Activated B cell treated with CpG ODN at 0.5 μM for 24 hours (primary cell): ENCODE measurements around the gene AMZ1. TPM values are rescaled to one million over a fixed set of nuclear protein-coding genes. Genes with fewer than 3 reads are reported as not detected.

Source experiments
- ATAC-seq: fragments of 200-7000 bp; cut with Tn5 transposase; one replicate; pipeline ENCODE4 v1.10.0; 2021; ENCODE audit warnings: low read depth, mild to moderate bottlenecking, moderate library complexity
- CTCF ChIA-PET: fragments of 350-600 bp; sonication (Branson Sonifier 250); formaldehyde crosslinking; loops from one replicate; lab custom pipeline; 2021; ENCODE audit warnings: antibody characterized with exemption; lab: Charles Lee
- POLR2A ChIA-PET: fragments of 350-600 bp; sonication (Branson Sonifier 250); formaldehyde crosslinking; loops from one replicate; lab custom pipeline; 2021; ENCODE audit warnings: antibody characterized with exemption; lab: Charles Lee
- DNase-seq: peaks from one replicate; pipeline ENCODE4 v3.0.0; 2022
- H3K27ac Mint-ChIP-seq: one replicate; pipeline ENCODE4 v1.8.0; 2020; ENCODE audit warnings: mixed read lengths
- H3K27me3 Mint-ChIP-seq: one replicate; pipeline ENCODE4 v1.8.0; 2021; ENCODE audit warnings: mixed read lengths
- H3K36me3 Mint-ChIP-seq: one replicate; pipeline ENCODE4 v1.8.0; 2021; ENCODE audit warnings: low read depth, mixed read lengths
- H3K4me1 Mint-ChIP-seq: one replicate; pipeline ENCODE4 v1.8.0; 2021; ENCODE audit warnings: mixed read lengths
- H3K4me3 Mint-ChIP-seq: one replicate; pipeline ENCODE4 v1.8.0; 2020; ENCODE audit warnings: mild to moderate bottlenecking, mixed read lengths
- H3K9me3 Mint-ChIP-seq: one replicate; pipeline ENCODE4 v1.8.0; 2020; ENCODE audit warnings: mixed read lengths
- CTCF ChIP-seq: fragments of 200-600 bp; IDR thresholded peaks from one replicate; pipeline ENCODE4 v1.8.0; 2022; ENCODE audit warnings: antibody characterized with exemption, mild to moderate bottlenecking
- intact Hi-C: fragments of 100-400 bp; cut with micrococcal nuclease; formaldehyde crosslinking; loops from one replicate; pipeline ENCODE4 v1.15.1; 2024
- total RNA-seq: library from RNA; stranded (reverse); gene quantifications from 2 replicates; pipeline ENCODE4 v1.2.3, GENCODE V29; 2022

AMZ1 gene, protein sequence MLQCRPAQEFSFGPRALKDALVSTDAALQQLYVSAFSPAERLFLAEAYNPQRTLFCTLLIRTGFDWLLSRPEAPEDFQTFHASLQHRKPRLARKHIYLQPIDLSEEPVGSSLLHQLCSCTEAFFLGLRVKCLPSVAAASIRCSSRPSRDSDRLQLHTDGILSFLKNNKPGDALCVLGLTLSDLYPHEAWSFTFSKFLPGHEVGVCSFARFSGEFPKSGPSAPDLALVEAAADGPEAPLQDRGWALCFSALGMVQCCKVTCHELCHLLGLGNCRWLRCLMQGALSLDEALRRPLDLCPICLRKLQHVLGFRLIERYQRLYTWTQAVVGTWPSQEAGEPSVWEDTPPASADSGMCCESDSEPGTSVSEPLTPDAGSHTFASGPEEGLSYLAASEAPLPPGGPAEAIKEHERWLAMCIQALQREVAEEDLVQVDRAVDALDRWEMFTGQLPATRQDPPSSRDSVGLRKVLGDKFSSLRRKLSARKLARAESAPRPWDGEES
- total RNA-seq, result 5.9 and 8.3 TPM in 2 replicates

GRCh38 chr7:2687881-2688318 lies at the start of gene AMZ1:
Gene AMZ1 (plus strand): TSS chr7:2688202. CDS start chr7:2700452, 12,250 bp downstream.
- H3K36me3 Mint-ChIP-seq, result no peaks in the 10 kb centered on the region
- ChIA-PET POLR2A (interaction anchor here (0.7 to 2.3 kb wide), 4 partner anchors 11 to 238 kb away, joined by 3 to 6 read pairs (median 4); no protein-coding TSS in a partner anchor), CTCF (no interaction called here)
- DNase-seq (no peak), ATAC-seq (no peak)
- H3K9me3 Mint-ChIP-seq, result no peaks in the 10 kb centered on the region
- TF ChIP-seq CTCF, result no peak
- no peak within 1 kb of the TSS for H3K27ac Mint-ChIP-seq
- intact Hi-C loops, result loop anchor here (5.0 kb wide), 1 partner anchor 49 kb away; no protein-coding TSS in a partner anchor
- H3K27me3 Mint-ChIP-seq, result peaks cover 29% of the 10 kb centered on the region
- H3K4me3 Mint-ChIP-seq, result peak within 1 kb of the TSS; percentile 45
- H3K4me1 Mint-ChIP-seq, result peaks cover 8% of the 10 kb centered on the region

DNA sequence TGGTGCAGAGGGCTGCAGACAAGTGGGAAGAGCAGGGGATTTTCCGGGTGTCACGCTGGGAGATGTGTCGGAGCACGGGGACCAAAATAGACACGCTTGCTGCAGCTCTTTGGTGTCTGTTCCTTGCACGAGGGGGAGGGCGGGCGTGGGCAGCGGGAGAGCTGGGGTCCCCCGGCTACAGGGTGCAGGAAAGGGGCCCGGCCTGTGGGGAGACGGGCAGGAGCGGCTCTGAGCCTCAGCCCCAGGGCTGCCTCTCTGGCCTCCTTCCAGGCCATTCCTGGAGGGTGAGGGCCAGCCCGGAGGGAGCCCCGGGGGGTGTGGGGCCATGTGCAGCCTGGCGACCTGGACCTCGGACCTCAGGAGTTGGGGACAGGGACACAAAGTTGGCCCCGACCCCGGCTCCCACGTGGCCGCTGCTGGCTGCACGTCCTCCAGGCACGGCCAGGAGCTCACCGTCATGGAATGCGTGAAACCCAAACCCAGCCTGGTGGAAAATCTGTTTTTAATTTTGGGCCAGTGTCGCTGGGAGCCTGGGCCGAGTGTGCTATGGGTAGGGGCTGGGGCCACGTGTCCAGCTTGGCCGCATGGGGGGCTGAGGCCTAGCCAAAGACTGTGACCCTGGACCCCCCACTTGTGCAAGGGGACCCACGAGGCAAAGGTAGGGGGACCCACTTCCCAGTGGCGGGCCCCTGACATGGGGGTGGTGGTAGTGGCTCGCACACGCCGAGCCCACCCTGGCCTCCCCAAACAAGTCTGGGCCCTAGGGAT lies 49.6 kb upstream of the AMZ1 start:
- H3K4me1 Mint-ChIP-seq, result peaks cover 62% of the 10 kb centered on the region
- CTCF ChIA-PET, result no interaction called here
- H3K4me3 Mint-ChIP-seq, result no peak overlapping the region
- POLR2A ChIA-PET, result interaction anchor here (0.6 kb wide), 2 partner anchors 63 to 119 kb away, joined by 3 read pairs; no protein-coding TSS in a partner anchor
- ATAC-seq (no peak), DNase-seq (no peak)
- no peaks in the 10 kb centered on the region for H3K9me3 Mint-ChIP-seq
- H3K27ac Mint-ChIP-seq, result no peak overlapping the region
- intact Hi-C loops, result loop anchor here (10.0 kb wide), 1 partner anchor 404 kb away; the partner anchor contains the start of gene MAD1L1
- peaks cover 2% of the 10 kb centered on the region for H3K36me3 Mint-ChIP-seq
- H3K27me3 Mint-ChIP-seq, result no peaks in the 10 kb centered on the region
- no peak for TF ChIP-seq CTCF

- H3K4me3 Mint-ChIP-seq, result no peak overlapping the region
- H3K36me3 Mint-ChIP-seq, result peaks cover 2% of the 10 kb centered on the region
- intact Hi-C loops, result loop anchor here (10.0 kb wide), 1 partner anchor 404 kb away; the partner anchor contains the start of gene MAD1L1
- ATAC-seq (no peak), DNase-seq (no peak)
- no peaks in the 10 kb centered on the region for H3K9me3 Mint-ChIP-seq
- H3K27me3 Mint-ChIP-seq, result no peaks in the 10 kb centered on the region
- H3K27ac Mint-ChIP-seq, result no peak overlapping the region
- ChIA-PET POLR2A (no interaction called here), CTCF (no interaction called here)
- peaks cover 61% of the 10 kb centered on the region for H3K4me1 Mint-ChIP-seq
- no peak for TF ChIP-seq CTCF
Measured at GRCh38 chr7:2639181-2639681, 48.8 kb upstream of the AMZ1 start.

GRCh38 chr7:2639695-2640481 lies 48.1 kb upstream of the AMZ1 start:
- no peaks in the 10 kb centered on the region for H3K27me3 Mint-ChIP-seq
- peaks cover 67% of the 10 kb centered on the region for H3K4me1 Mint-ChIP-seq
- ChIA-PET CTCF (no interaction called here), POLR2A (no interaction called here)
- DNase-seq (no peak), ATAC-seq (no peak)
- H3K27ac Mint-ChIP-seq, result no peak overlapping the region
- H3K36me3 Mint-ChIP-seq, result peaks cover 2% of the 10 kb centered on the region
- no peaks in the 10 kb centered on the region for H3K9me3 Mint-ChIP-seq
- H3K4me3 Mint-ChIP-seq, result no peak overlapping the region
- intact Hi-C loops, result loop anchor here (2.0 to 10.0 kb wide), 2 partner anchors 31 to 405 kb away; partner anchors contain the start of gene MAD1L1
- TF ChIP-seq CTCF, result no peak
